SU-DHL-6 (cell line): ENCODE measurements around the gene CNPY1.

Source experiments
- CTCF ChIP-seq: fragments of 200-600 bp; sonication (generic); IDR thresholded peaks from one replicate; pipeline ENCODE4 v1.5.1; 2017; ENCODE audit warnings: antibody characterized with exemption, mild to moderate bottlenecking, low read length, moderate library complexity; ENCODE audit not compliant: insufficient read depth, poor library complexity, severe bottlenecking
- EZH2phosphoT487 ChIP-seq: fragments of 200-600 bp; sonication (generic), shearing (Covaris generic); conservative IDR thresholded peaks from 2 replicates; pipeline ENCODE4 v1.6.1; 2018; ENCODE audit warnings: mild to moderate bottlenecking, antibody characterized with exemption, low read length, moderate library complexity, mixed read lengths

- TF ChIP-seq CTCF (no peak), EZH2phosphoT487 (no peak)
Observed at GRCh38 chr7:155581954-155582353, 35.6 kb upstream of the CNPY1 start.
